Subcutaneous adipose tissue (tissue), 4 donors: ENCODE results near the gene TLR5. TPM values are rescaled to one million over a fixed set of nuclear protein-coding genes. Genes with fewer than 3 reads are reported as not detected.

Experiments
- CTCF ChIP-seq: fragments of 450-650 bp; IDR thresholded peaks from one replicate; pipeline ENCODE4 v1.5.1; 2016; ENCODE audit warnings: low read depth, mild to moderate bottlenecking, control low read depth, antibody characterized with exemption, moderate library complexity
- total RNA-seq, 4 donors: library from RNA; depleted of rRNA; stranded (reverse); fragments of >200 nt; gene quantifications; one replicate each; pipeline ENCODE4 v1.1.0, GENCODE V29; 2016

Gene TLR5
- total RNA-seq, 4 donors from 2014 or later = 6.0 to 15.2 (median 11.0) TPM

- no peak for TF ChIP-seq CTCF
Observed at GRCh38 chr1:223180731-223181321, 37.8 kb upstream of the TLR5 start.

DNA sequence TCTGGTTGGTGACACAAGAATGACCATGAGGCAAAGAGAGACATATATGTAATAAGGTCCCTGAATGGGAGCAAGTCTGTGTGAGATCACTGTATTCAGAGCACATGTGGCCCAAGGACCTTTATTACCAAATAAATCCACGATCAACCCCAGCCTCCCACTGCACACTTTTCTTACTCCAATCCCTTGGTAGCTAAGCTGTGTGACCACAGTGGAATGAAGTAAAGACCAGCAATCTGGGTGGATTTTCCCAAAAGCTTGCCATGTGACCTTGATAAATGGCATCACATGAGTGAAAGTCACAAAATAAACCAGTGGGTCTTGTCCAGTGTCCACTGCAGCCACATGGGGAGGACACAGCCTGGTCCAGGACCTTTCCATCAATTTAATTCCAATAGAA lies 36.7 kb upstream of the TLR5 start:
- no peak for TF ChIP-seq CTCF

- no peak for TF ChIP-seq CTCF
Observed at GRCh38 chr1:223179280-223179679, 36.2 kb upstream of the TLR5 start.

GRCh38 chr1:223177681-223178080 lies 34.6 kb upstream of the TLR5 start:
- no peak for TF ChIP-seq CTCF

DNA sequence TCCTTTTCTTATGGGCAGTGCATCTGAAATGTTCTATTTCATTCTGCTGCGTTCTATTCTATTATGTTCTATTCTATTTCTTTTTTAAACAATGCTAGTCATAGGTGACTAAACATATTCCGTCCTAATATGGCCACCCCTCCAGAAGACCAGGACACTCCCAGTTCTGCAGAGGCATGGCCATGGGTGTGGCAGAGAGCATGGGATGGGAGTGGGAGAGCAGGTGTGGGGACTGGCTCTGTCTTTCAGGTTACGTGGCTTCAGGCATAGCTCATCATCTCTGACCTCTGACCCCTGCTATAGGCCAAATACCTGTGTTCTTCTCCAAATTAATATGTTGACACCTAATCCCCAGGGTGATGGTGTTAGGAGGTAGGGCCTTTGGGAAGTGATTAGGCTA lies 33.4 kb upstream of the TLR5 start:
- TF ChIP-seq CTCF = no peak

GRCh38 chr1:223175633-223176032 lies 32.6 kb upstream of the TLR5 start:
- no peak for TF ChIP-seq CTCF

GRCh38 chr1:223175032-223175431 lies 32.0 kb upstream of the TLR5 start:
- no peak for TF ChIP-seq CTCF
